Hepatocyte (in vitro differentiated cells): ENCODE data around the gene SHISA7.

Experiments used
- CTCF ChIP-seq: fragments of 200-600 bp; sonication (generic); IDR thresholded peaks from 2 replicates; pipeline ENCODE4 v1.5.1; 2016; ENCODE audit warnings: antibody characterized with exemption, mild to moderate bottlenecking; ENCODE audit not compliant: poor library complexity
- EZH2phosphoT487 ChIP-seq: fragments of 200-600 bp; sonication (generic); IDR thresholded peaks from one replicate; pipeline ENCODE4 v1.6.1; 2018; ENCODE audit warnings: antibody characterized with exemption, mild to moderate bottlenecking, low read depth, moderate library complexity; ENCODE audit not compliant: unreplicated experiment, severe bottlenecking

GRCh38 chr19:55484593-55485438 lies 41.7 kb upstream of the SHISA7 start, which contains the start of gene NAT14:
- no peak for TF ChIP-seq CTCF
- TF ChIP-seq EZH2phosphoT487: no peak
